Inflammatory macrophage treated with lipopolysaccharide for 4 hours (primary cell): ENCODE measurements around the gene EBF3.

Experiments used
- DNase-seq: peaks from one replicate; pipeline ENCODE4 v3.0.0-alpha.2; 2020

Gene EBF3

GRCh38 chr10:129787557-129787956, 176.5 kb downstream of the EBF3 start:
- no peak for DNase-seq

- no peak for DNase-seq
Measured at GRCh38 chr10:129786216-129786615, 177.9 kb downstream of the EBF3 start.

GRCh38 chr10:129785536-129785981, 178.5 kb downstream of the EBF3 start:
- no peak for DNase-seq
